Measurements from ENCODE around the gene ADGRG4.

DNA sequence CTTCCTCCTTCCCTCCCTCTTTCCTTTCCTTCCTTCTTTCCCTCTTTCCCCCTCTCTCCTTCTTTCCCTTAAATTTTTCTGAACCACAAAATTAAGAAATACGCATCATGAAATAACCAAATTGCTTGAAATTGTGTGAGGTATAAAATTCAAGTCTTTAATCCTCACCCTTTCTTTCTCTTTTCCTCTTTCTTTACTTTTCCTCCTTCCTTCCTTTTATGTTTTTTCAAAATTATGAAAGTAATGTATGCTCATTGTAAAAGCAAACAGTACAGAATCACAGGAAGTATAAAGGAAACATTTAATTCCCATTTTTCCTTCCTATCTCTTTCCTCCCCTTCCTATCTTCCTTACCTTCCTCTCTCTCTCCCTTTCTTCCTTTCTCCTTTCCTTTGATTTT lies 5.4 kb downstream of the ADGRG4 start:
- TF ChIP-seq SIN3A (conservative IDR thresholded peaks at IDR 0.05 in 1 of 2, IDR thresholded peaks at IDR 0.05 in 1 of 2; ENCODE audit: low read depth in 1 of 2, low read length in 2 of 2): no peak
- no peak for TF ChIP-seq POLR2A (IDR thresholded peaks at IDR 0.05; ENCODE audit: control extremely low read depth in 1 of 2, low read depth in 2 of 2, low read length in 2 of 2)
- no peak for TF ChIP-seq HDAC2 (IDR thresholded peaks at IDR 0.05; ENCODE audit: borderline replicate concordance in 1 of 2, low read depth in 2 of 2, low read length in 2 of 2)
- TF ChIP-seq, protein P1, sequence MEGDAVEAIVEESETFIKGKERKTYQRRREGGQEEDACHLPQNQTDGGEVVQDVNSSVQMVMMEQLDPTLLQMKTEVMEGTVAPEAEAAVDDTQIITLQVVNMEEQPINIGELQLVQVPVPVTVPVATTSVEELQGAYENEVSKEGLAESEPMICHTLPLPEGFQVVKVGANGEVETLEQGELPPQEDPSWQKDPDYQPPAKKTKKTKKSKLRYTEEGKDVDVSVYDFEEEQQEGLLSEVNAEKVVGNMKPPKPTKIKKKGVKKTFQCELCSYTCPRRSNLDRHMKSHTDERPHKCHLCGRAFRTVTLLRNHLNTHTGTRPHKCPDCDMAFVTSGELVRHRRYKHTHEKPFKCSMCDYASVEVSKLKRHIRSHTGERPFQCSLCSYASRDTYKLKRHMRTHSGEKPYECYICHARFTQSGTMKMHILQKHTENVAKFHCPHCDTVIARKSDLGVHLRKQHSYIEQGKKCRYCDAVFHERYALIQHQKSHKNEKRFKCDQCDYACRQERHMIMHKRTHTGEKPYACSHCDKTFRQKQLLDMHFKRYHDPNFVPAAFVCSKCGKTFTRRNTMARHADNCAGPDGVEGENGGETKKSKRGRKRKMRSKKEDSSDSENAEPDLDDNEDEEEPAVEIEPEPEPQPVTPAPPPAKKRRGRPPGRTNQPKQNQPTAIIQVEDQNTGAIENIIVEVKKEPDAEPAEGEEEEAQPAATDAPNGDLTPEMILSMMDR (IDR thresholded peaks at IDR 0.05; ENCODE audit: control extremely low read depth in 1 of 3, insufficient read depth in 1 of 3, low read depth in 1 of 3, low read length in 3 of 3): no peak
